SU-DHL-6 (cell line): Measurements from ENCODE around the gene STK10.

ENCODE experiments used
- H2AFZ ChIP-seq: fragments of 200-600 bp; sonication (generic); 2 replicates; pipeline ENCODE4 v1.6.1; 2014; ENCODE audit warnings: low read depth, mild to moderate bottlenecking, moderate library complexity, mixed read lengths, antibody characterized with exemption, low read length; ENCODE audit not compliant: severe bottlenecking
- H3F3A ChIP-seq: fragments of 200-600 bp; shearing (Covaris generic); 2 replicates; pipeline ENCODE4 v1.6.0; 2016; ENCODE audit warnings: antibody characterized with exemption, mild to moderate bottlenecking; ENCODE audit not compliant: insufficient read depth
- H3K27ac ChIP-seq: fragments of 200-600 bp; sonication (generic); 2 replicates; pipeline ENCODE4 v1.5.1; 2016; ENCODE audit warnings: low read depth, mild to moderate bottlenecking, low read length, moderate library complexity, mixed read lengths
- H3K27me3 ChIP-seq: fragments of 200-600 bp; sonication (generic), shearing (Covaris generic); 2 replicates; pipeline ENCODE4 v1.6.0; 2014; ENCODE audit warnings: mild to moderate bottlenecking, low read length
- H3K36me3 ChIP-seq: fragments of 200-600 bp; sonication (generic); 2 replicates; pipeline ENCODE4 v1.6.1; 2014; ENCODE audit warnings: mild to moderate bottlenecking, low read length, mixed read lengths
- H3K4me2 ChIP-seq: fragments of 300-600, 200-600 bp; shearing (Covaris generic), sonication (generic); 2 replicates; pipeline ENCODE4 v1.6.0; 2014; ENCODE audit warnings: low read length, low read depth, mild to moderate bottlenecking; ENCODE audit not compliant: poor library complexity, severe bottlenecking
- H3K4me3 ChIP-seq: fragments of 200-600 bp; sonication (generic); 2 replicates; pipeline ENCODE4 v1.5.1; 2014; ENCODE audit warnings: antibody characterized with exemption, low read length, mild to moderate bottlenecking, mixed read lengths; ENCODE audit not compliant: insufficient read depth, poor library complexity, severe bottlenecking
- H3K79me2 ChIP-seq: fragments of 200-600 bp; sonication (generic); 2 replicates; pipeline ENCODE4 v1.6.1; 2014; ENCODE audit warnings: mild to moderate bottlenecking, low read length, moderate library complexity; ENCODE audit not compliant: insufficient read depth
- H3K9ac ChIP-seq: fragments of 200-600 bp; sonication (generic); 2 replicates; pipeline ENCODE4 v1.7.0; 2014; ENCODE audit warnings: mild to moderate bottlenecking, low read length
- H3K9me2 ChIP-seq: fragments of 200-600 bp; sonication (generic); replicated peaks from 2 replicates; pipeline ENCODE4 v1.6.1; 2014; ENCODE audit warnings: low read length; ENCODE audit not compliant: insufficient read depth
- H3K9me3 ChIP-seq: fragments of 200-600 bp; sonication (generic); 2 replicates; pipeline ENCODE4 v1.6.1; 2014; ENCODE audit warnings: low read length, mixed read lengths; ENCODE audit not compliant: insufficient read depth
- H4K20me1 ChIP-seq: fragments of 200-600 bp; sonication (generic); 2 replicates; pipeline ENCODE4 v1.6.1; 2014; ENCODE audit warnings: low read depth, mild to moderate bottlenecking, antibody characterized with exemption, low read length, moderate library complexity, mixed read lengths
- EZH2phosphoT487 ChIP-seq: fragments of 200-600 bp; sonication (generic), shearing (Covaris generic); conservative IDR thresholded peaks from 2 replicates; pipeline ENCODE4 v1.6.1; 2018; ENCODE audit warnings: mild to moderate bottlenecking, antibody characterized with exemption, low read length, moderate library complexity, mixed read lengths
- TF ChIP-seq, protein P1 (sequence below): fragments of 200-600 bp; sonication (generic); IDR thresholded peaks from one replicate; pipeline ENCODE4 v1.5.1; 2017; ENCODE audit warnings: antibody characterized with exemption, mild to moderate bottlenecking, low read length, moderate library complexity; ENCODE audit not compliant: insufficient read depth, poor library complexity, severe bottlenecking

STK10 gene

GRCh38 chr5:172110260-172110815, 77.7 kb downstream of the STK10 start:
- Histone ChIP-seq H3K27ac (peak overlapping the region; percentile 97), H3F3A (peaks cover 49% of the 10 kb centered on the region), H3K9ac (peak overlapping the region; percentile 58), H3K9me2 (no peaks in the 10 kb centered on the region), H3K79me2 (peaks cover 3% of the 10 kb centered on the region; the same call in 1 of the 2 replicates), H3K27me3 (no peaks in the 10 kb centered on the region), H3K4me2 (peak overlapping the region; percentile 77), H3K9me3 (no peaks in the 10 kb centered on the region), H4K20me1 (no peaks in the 10 kb centered on the region), H3K36me3 (no peaks in the 10 kb centered on the region), H3K4me3 (no peak overlapping the region), H2AFZ (no peak overlapping the region)
- no peak for TF ChIP-seq EZH2phosphoT487
- TF ChIP-seq, protein P1, sequence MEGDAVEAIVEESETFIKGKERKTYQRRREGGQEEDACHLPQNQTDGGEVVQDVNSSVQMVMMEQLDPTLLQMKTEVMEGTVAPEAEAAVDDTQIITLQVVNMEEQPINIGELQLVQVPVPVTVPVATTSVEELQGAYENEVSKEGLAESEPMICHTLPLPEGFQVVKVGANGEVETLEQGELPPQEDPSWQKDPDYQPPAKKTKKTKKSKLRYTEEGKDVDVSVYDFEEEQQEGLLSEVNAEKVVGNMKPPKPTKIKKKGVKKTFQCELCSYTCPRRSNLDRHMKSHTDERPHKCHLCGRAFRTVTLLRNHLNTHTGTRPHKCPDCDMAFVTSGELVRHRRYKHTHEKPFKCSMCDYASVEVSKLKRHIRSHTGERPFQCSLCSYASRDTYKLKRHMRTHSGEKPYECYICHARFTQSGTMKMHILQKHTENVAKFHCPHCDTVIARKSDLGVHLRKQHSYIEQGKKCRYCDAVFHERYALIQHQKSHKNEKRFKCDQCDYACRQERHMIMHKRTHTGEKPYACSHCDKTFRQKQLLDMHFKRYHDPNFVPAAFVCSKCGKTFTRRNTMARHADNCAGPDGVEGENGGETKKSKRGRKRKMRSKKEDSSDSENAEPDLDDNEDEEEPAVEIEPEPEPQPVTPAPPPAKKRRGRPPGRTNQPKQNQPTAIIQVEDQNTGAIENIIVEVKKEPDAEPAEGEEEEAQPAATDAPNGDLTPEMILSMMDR: no peak

GRCh38 chr5:172109749-172110148, 78.3 kb downstream of the STK10 start:
- TF ChIP-seq, protein P1: no peak
- TF ChIP-seq EZH2phosphoT487: no peak
- no peak overlapping the region for H3K4me2 ChIP-seq
- no peak overlapping the region for H3K9ac ChIP-seq
- H3K27me3 ChIP-seq: no peaks in the 10 kb centered on the region
- peaks cover 3% of the 10 kb centered on the region; the same call in 1 of the 2 replicates for H3K79me2 ChIP-seq
- no peaks in the 10 kb centered on the region for H3K9me2 ChIP-seq
- H3K36me3 ChIP-seq: no peaks in the 10 kb centered on the region
- H2AFZ ChIP-seq: no peak overlapping the region
- no peaks in the 10 kb centered on the region for H4K20me1 ChIP-seq
- no peak overlapping the region for H3K4me3 ChIP-seq
- peak overlapping the region; percentile 97 for H3K27ac ChIP-seq
- H3K9me3 ChIP-seq: no peaks in the 10 kb centered on the region
- H3F3A ChIP-seq: peaks cover 43% of the 10 kb centered on the region

DNA sequence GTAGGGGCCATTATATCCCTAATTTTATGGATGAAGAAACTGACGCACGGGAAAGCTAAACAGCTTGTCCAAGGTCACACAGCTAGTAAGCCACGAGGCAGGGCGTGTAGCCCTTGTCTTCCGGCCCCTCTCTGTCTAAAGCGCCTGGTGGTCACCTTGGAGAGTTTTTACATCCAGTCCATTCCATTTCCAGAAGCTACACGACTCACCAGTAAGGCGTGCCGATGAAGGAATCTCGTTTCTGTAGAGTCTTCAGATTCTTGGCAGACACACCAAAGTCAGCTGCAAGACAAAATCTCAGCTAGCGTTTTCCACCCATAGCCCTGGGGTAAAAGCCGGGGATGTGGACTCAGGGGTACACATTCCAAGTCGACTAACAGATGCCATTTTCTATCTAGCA, 80.5 kb downstream of the STK10 start:
- no peaks in the 10 kb centered on the region for H3K9me3 ChIP-seq
- peaks cover 3% of the 10 kb centered on the region; the same call in 1 of the 2 replicates for H3K79me2 ChIP-seq
- H3K9me2 ChIP-seq: no peaks in the 10 kb centered on the region
- no peaks in the 10 kb centered on the region for H3K36me3 ChIP-seq
- peaks cover 26% of the 10 kb centered on the region for H3F3A ChIP-seq
- no peak overlapping the region for H2AFZ ChIP-seq
- no peaks in the 10 kb centered on the region for H3K27me3 ChIP-seq
- TF ChIP-seq, protein P1: no peak
- TF ChIP-seq EZH2phosphoT487: no peak
- no peak overlapping the region for H3K9ac ChIP-seq
- H4K20me1 ChIP-seq: no peaks in the 10 kb centered on the region
- no peak overlapping the region for H3K4me3 ChIP-seq
- H3K4me2 ChIP-seq: no peak overlapping the region
- peak overlapping the region; percentile 59 for H3K27ac ChIP-seq
